Body of pancreas (tissue), 4 donors: ENCODE measurements around the gene CSRP3.

Source experiments
- POLR2A ChIP-seq, 3 donors: fragments of 450-650 bp; IDR thresholded peaks; one replicate each; pipeline ENCODE4 v1.6.1; 2016; ENCODE audit warnings: antibody characterized with exemption in 3 of 3, mild to moderate bottlenecking in 2 of 3
- TF ChIP-seq, protein P1 (sequence below), 7 experiments: fragments of 450-650 bp in 4 of 7; fragments of 200-600 bp in 3 of 7; sonication (generic) in 3 of 7; IDR thresholded peaks; one replicate each; pipeline ENCODE4 v1.5.1; 2016 to 2019; ENCODE audit warnings: antibody characterized with exemption in 7 of 7

DNA sequence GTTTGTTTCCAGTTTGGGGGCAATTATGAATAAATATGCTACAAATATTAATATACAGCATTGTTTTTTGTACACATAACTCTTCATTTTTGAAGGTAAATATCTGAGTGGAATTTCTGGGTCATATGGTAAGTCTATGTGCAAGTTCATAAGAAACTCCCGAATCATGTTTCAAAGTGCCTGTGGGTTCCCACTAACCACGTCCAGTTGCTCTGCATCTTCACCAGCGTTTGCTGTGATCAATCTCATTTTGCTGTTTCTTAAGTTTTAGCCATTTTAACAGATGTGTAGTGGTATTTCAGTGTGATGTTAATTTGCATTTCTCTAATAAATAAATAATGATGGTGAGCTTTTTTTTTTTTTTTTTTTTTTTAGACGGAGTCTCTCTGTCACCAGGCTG, 14.2 kb upstream of the CSRP3 start:
- TF ChIP-seq, protein P1, sequence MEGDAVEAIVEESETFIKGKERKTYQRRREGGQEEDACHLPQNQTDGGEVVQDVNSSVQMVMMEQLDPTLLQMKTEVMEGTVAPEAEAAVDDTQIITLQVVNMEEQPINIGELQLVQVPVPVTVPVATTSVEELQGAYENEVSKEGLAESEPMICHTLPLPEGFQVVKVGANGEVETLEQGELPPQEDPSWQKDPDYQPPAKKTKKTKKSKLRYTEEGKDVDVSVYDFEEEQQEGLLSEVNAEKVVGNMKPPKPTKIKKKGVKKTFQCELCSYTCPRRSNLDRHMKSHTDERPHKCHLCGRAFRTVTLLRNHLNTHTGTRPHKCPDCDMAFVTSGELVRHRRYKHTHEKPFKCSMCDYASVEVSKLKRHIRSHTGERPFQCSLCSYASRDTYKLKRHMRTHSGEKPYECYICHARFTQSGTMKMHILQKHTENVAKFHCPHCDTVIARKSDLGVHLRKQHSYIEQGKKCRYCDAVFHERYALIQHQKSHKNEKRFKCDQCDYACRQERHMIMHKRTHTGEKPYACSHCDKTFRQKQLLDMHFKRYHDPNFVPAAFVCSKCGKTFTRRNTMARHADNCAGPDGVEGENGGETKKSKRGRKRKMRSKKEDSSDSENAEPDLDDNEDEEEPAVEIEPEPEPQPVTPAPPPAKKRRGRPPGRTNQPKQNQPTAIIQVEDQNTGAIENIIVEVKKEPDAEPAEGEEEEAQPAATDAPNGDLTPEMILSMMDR (IDR thresholded peaks at IDR 0.05): no peak
- no peak for TF ChIP-seq POLR2A (IDR thresholded peaks at IDR 0.05)
